ENCODE data around the gene STRAP. TPM values are rescaled to one million over a fixed set of nuclear protein-coding genes. Genes with fewer than 3 reads are reported as not detected.

STRAP gene
- total RNA-seq, result 76.2 and 82.0 TPM in 2 replicates

GRCh38 chr12:15882118-15882971 lies at the start of gene STRAP:
STRAP (plus strand) TSS chr12:15882387; CDS start chr12:15882708, 321 bp downstream.

GRCh38 chr12:15910864-15911721 lies 28.9 kb downstream of the STRAP start, which contains the start of gene DERA:
DERA (plus strand) TSS chr12:15911332; CDS start chr12:15911384, 52 bp downstream.

Other genes starting within 250 kb of the STRAP start
- 180 and 188 TPM in 2 replicates for gene EPS8, start 93.0 kb upstream of the STRAP start, total RNA-seq
- gene DERA, start 28.9 kb downstream of the STRAP start, total RNA-seq, result 28.0 and 29.5 TPM in 2 replicates